Fibroblast of the aortic adventitia (primary cell): ENCODE data around the gene WWP2. TPM values are rescaled to one million over a fixed set of nuclear protein-coding genes. Genes with fewer than 3 reads are reported as not detected.

Experiments
- DNase-seq: peaks from one replicate; pipeline ENCODE4 v3.0.0-alpha.2; 2010; ENCODE audit warnings: low read depth
- H3K4me3 ChIP-seq: 2 replicates; pipeline ENCODE4 v1.5.1; 2011; ENCODE audit warnings: low read depth, mild to moderate bottlenecking, control low read depth, low read length, moderate library complexity
- CTCF ChIP-seq: IDR thresholded peaks from 2 replicates; pipeline ENCODE4 v1.5.1; 2011; ENCODE audit warnings: mild to moderate bottlenecking, low read length, control low read depth, inconsistent platforms; ENCODE audit not compliant: insufficient read depth
- total RNA-seq: library from RNA; depleted of rRNA; stranded (reverse); fragments of >200 nt; gene quantifications from 2 replicates; pipeline ENCODE4 v1.2.3, GENCODE V29; 2012; ENCODE audit warnings: low replicate concordance

WWP2 gene
- total RNA-seq, 1 donor = 28.7 TPM

GRCh38 chr16:69931631-69932030, 169.5 kb downstream of the WWP2 start:
- DNase-seq = no peak
- TF ChIP-seq CTCF = no peak
- no peak overlapping the region for H3K4me3 ChIP-seq

- DNase-seq = no peak
- TF ChIP-seq CTCF = no peak
- no peak overlapping the region for H3K4me3 ChIP-seq
These were observed 170.1 kb downstream of the WWP2 start for GRCh38 chr16:69932228-69932627.

- DNase-seq = no peak
- no peak for TF ChIP-seq CTCF
- no peak overlapping the region for H3K4me3 ChIP-seq
These were observed 170.7 kb downstream of the WWP2 start for GRCh38 chr16:69932691-69933392.

GRCh38 chr16:69934044-69934443, 171.9 kb downstream of the WWP2 start:
- TF ChIP-seq CTCF = no peak
- DNase-seq = no peak
- H3K4me3 ChIP-seq = no peak overlapping the region

- no peak for DNase-seq
- TF ChIP-seq CTCF = no peak
- no peak overlapping the region for H3K4me3 ChIP-seq
These were observed 172.6 kb downstream of the WWP2 start for GRCh38 chr16:69934751-69935150.

- DNase-seq = no peak
- no peak for TF ChIP-seq CTCF
- no peak overlapping the region for H3K4me3 ChIP-seq
These were observed 173.2 kb downstream of the WWP2 start for GRCh38 chr16:69935278-69935711.

- DNase-seq = no peak
- no peak for TF ChIP-seq CTCF
- H3K4me3 ChIP-seq = no peak overlapping the region
These were observed 173.6 kb downstream of the WWP2 start for GRCh38 chr16:69935740-69936139.
